ENCODE results near the gene SH3YL1. TPM values are rescaled to one million over a fixed set of nuclear protein-coding genes. Genes with fewer than 3 reads are reported as not detected.

The SH3YL1 gene
- total RNA-seq, 2 donors from 2014 or later, result 16.2 to 40.0 TPM

DNA sequence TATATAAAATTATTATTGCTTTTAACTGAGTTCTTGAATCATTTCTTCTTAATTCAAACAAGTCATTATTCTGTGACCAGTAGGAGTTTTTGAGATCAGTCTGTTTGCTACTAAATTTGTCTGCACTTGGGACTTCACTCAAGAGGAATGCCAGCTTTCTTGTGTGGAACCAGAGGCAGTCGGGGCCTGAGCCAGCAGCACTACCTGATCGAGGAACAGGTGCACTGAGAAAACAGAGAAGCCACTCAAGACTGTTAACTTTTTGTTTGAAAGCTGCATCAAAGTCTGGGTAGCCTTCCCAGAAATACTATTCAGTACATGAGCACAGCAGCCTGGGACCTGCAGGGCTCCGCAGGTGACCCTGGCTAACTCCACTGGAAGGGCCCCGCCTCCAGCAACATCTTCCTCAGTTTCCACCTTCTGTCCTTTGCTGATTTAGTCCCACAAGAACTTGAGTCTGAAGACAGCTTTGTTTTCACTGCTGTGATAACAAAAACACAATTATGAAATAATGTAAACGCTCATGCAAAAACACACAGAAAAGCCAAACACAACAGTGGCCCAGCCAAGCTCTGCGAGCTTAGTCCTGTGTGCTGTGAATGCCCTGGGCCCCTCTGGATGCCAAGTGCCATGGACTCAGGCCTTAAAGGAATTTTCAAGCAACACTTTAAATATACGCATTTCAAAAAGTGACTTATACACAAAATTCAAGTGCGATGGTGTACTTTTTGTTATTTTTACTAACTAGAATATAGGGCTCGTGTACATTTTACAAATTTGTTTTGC lies 62.0 kb downstream of the SH3YL1 start:
- no peak for ATAC-seq (replicated peaks)
- Mint-ChIP-seq H3K4me1 (no peaks in the 10 kb centered on the region), H3K36me3 (ENCODE audit: low read depth) (no peaks in the 10 kb centered on the region), H3K27me3 (peaks cover 6% of the 10 kb centered on the region), H3K27ac (no peak overlapping the region), H3K4me3 (no peak overlapping the region), H3K9me3 (no peaks in the 10 kb centered on the region)

DNA sequence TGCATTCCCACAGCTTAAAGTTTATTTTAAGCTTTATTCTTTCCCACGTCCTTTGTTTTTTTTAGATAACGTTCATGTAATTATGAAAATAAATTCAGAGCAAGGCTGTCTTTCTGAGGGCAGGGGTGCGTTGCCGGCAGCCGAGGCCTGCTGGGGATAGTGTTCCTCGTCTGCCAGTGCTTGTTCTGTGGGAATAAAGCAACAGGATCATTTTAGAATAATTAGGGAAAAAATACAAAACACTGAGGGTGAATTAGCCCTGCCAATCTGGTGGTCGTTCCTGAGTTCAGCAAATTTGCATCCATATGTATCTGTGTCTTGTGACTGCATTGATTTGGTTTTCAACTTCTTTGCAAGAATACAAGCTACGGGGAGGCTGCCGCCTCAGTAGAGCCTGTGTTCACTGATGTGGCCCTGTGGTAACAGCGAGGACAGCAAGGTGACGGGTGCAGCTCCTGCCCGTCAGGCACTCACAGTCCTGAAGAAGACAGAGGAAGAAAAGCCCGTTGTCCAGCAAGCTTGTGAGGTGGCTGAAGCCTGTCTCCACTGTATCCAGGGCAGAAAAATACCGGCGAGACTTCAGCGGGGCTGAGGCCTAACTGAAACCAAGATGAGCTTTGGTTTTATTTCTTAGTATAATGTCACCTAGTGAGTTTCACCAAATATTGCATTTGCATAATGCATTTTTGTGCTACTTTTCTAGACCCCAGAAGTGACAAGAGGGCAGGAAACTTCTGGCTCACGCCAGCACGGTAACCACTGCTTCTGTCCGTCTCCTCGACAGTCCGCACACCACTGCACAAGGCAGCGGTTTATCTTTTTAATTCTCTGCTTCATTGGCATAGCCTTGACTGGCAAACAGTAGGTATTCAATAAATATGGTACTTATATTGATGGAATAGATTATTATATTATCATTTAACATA lies 64.5 kb downstream of the SH3YL1 start:
- peaks cover 6% of the 10 kb centered on the region for H3K27me3 Mint-ChIP-seq
- H3K4me3 Mint-ChIP-seq, result no peak overlapping the region
- no peak overlapping the region for H3K27ac Mint-ChIP-seq
- no peak for ATAC-seq (replicated peaks)
- no peaks in the 10 kb centered on the region for H3K4me1 Mint-ChIP-seq
- H3K36me3 Mint-ChIP-seq (ENCODE audit: low read depth), result no peaks in the 10 kb centered on the region
- H3K9me3 Mint-ChIP-seq, result no peaks in the 10 kb centered on the region

DNA sequence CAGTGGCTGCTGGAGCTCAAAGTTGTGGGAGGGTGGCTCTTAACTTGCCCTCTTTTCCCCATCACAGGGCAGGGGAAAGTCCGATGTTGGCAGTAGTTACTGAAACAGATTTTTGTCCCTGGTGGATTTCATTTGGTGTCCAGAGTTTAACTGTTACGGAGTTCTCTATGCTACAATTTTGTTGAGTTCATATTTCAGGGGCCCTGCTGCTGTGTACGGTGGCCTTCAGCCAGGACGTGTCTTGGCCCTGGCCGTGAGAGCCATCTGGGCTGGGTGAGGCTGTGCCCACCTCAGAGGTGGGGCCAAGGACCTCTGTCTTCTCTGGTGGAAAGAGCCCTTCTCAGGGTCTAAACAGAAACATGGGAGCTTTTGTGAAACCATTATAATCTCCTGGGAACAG lies 67.4 kb downstream of the SH3YL1 start:
- Mint-ChIP-seq H3K9me3 (no peaks in the 10 kb centered on the region), H3K4me1 (no peaks in the 10 kb centered on the region), H3K4me3 (no peak overlapping the region), H3K27ac (no peak overlapping the region), H3K27me3 (no peaks in the 10 kb centered on the region), H3K36me3 (ENCODE audit: low read depth) (no peaks in the 10 kb centered on the region)
- no peak for ATAC-seq (replicated peaks)

DNA sequence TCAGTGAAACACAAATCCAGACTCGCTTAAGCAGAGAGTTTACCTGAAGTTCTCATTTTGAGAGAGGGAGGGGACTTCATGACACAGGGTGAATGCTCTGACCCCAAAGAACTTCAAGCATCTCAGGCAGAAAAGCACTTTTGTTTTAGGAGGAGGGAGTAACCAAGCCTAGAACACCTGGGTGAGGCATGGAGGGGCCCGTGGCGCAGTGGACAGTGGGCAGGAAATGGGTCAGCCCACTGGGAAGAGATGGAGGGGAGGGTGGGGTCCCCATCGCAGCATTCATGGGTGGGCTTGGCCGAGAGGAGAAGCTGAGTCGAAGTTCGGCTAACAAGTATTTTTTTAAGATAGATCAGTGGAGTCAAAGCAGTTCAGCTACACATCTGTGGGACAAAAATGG lies 67.9 kb downstream of the SH3YL1 start:
- Mint-ChIP-seq H3K4me1 (no peaks in the 10 kb centered on the region), H3K27ac (no peak overlapping the region), H3K9me3 (no peaks in the 10 kb centered on the region), H3K36me3 (ENCODE audit: low read depth) (no peaks in the 10 kb centered on the region), H3K27me3 (no peaks in the 10 kb centered on the region), H3K4me3 (no peak overlapping the region)
- ATAC-seq (replicated peaks), result no peak

DNA sequence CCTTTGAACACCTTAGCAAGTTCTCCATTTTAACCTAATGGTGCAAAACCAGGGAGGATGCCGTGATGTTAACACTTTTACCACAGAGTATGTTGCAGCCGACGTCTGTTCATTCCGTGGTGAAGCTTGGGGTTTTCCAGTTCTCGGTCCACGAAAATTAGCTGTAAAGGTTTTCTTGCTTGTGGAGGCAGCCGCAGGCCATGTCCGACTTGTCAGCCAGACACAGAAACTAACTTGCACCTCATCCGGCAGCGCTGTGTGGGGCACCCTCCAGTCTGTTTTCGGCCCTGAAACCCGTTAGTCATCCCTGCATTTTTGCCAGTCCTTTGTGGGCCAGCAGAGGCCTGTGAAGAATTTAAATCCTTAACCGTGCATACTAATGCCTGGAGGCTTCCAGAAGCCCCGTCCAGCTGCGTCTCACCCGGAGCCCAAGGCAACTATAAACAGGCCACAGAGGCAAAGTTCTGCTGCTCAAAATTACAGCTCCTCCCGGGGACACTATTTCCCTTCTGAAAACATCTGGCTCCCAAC lies 70.6 kb downstream of the SH3YL1 start:
- Mint-ChIP-seq H3K27ac (no peak overlapping the region), H3K4me3 (no peak overlapping the region), H3K27me3 (no peaks in the 10 kb centered on the region), H3K4me1 (no peaks in the 10 kb centered on the region), H3K36me3 (ENCODE audit: low read depth) (no peaks in the 10 kb centered on the region), H3K9me3 (peaks cover 3% of the 10 kb centered on the region)
- peak; percentile 28 for ATAC-seq (replicated peaks)

DNA sequence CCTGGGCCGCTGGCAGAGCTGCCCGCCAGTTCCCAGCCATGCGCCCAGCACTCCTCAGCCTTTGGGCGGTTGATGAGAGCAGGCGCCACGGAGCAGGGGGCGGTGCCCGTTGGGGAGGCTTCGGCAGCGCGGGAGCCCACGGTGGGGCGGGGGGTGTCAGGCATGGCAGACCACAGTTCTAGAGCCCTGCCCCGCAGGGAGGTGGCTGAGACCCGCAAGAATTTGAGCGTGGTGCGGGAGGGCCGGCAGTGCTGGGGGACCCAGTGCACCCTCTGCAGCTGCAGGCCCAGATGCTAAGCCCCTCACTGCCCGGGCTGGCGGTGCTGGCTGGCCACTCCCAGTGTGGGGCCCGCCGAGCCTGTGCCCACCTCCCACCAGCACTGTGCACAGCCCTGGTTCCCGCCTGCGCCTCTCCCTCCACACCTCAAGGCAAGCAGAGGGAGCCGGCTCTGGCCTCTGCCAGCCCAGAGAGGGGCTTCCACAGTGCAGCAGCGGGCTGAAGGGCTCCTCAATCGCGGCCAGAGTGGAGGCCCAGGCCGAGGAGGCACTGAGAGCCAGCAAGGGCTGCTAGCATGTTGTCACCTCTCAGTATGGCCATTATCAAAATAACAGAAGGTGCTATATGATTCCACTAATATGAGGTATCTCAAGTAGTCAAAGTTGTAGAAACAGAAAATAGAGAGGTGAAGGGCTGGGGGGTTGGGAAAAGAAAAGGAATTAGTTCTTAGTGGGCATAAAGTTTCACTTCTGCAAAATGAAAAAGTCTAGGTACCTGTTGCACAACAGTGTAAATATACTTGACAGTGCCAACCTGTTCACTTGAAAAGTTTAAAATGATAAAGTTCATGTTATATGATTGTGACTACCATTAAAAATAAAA lies 72.3 kb downstream of the SH3YL1 start:
- Mint-ChIP-seq H3K36me3 (ENCODE audit: low read depth) (no peaks in the 10 kb centered on the region), H3K4me1 (no peaks in the 10 kb centered on the region), H3K4me3 (no peak overlapping the region), H3K9me3 (peaks cover 7% of the 10 kb centered on the region), H3K27ac (no peak overlapping the region), H3K27me3 (peaks cover 3% of the 10 kb centered on the region)
- ATAC-seq (replicated peaks), result no peak

DNA sequence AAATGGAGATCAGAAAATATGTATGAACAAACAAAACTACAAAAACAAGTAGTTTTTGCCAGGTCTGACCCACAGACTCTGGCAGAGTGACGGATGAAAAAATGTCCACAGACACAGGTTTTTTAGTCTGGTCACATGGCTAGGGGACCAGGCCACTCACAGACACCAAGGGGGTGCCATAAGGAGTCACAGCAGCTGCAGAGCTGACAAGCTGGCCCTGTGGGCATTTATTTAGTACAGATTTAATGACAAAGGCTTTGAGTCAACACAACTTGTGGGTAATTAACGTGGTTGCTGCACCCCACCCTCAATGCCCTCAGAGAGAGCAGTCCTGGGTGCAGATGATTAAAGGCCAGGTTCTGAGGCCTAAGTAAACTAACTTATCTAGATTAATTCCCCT lies 76.0 kb downstream of the SH3YL1 start:
- Mint-ChIP-seq H3K36me3 (ENCODE audit: low read depth) (no peaks in the 10 kb centered on the region), H3K27ac (no peak overlapping the region), H3K4me1 (peaks cover 10% of the 10 kb centered on the region), H3K9me3 (peaks cover 7% of the 10 kb centered on the region), H3K27me3 (peaks cover 3% of the 10 kb centered on the region), H3K4me3 (no peak overlapping the region)
- ATAC-seq (replicated peaks), result no peak

DNA sequence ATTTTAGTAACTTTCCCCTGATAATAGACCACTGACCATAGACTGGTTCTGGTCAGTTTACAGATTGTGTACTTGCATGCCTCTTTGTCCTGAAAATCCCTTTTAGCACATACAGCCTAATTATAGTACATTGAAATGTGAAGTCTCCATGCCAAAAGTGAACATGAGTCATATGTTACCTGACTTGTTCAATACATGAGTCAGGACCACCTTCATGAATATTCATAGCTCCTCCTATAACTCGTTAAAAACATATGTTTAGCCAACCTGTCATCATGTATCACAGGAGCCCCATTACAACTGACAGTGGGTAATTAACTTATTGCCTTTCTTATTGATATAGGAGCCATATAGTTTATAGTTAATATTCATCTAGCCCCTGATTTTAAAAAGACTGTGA lies 78.6 kb downstream of the SH3YL1 start:
- peak; percentile 70 for ATAC-seq (replicated peaks)
- H3K4me1 Mint-ChIP-seq, result peaks cover 10% of the 10 kb centered on the region
- H3K27me3 Mint-ChIP-seq, result peaks cover 3% of the 10 kb centered on the region
- no peak overlapping the region for H3K4me3 Mint-ChIP-seq
- H3K27ac Mint-ChIP-seq, result no peak overlapping the region
- no peaks in the 10 kb centered on the region for H3K36me3 Mint-ChIP-seq (ENCODE audit: low read depth)
- peaks cover 10% of the 10 kb centered on the region for H3K9me3 Mint-ChIP-seq

DNA sequence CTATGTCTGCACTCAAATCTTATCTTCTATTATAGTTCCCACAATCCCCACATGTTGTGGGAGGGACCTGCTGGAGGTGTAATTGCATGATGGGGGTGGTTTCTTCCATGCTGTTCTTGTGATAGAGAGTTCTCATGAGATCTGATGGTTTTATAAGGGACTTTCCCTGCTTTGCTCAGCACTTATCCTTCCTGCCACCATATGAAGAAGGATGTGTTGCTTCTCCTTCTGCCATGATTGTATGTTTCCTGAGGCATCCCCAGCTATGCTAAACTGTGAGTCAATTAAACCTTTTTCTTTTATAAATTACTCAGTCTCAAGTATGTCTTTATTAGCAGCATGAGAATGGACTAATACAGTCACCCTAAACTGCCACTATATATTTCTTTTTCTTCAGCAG lies 79.1 kb downstream of the SH3YL1 start:
- Mint-ChIP-seq H3K4me1 (peaks cover 10% of the 10 kb centered on the region), H3K36me3 (ENCODE audit: low read depth) (no peaks in the 10 kb centered on the region)
- peak; percentile 59 for ATAC-seq (replicated peaks)

DNA sequence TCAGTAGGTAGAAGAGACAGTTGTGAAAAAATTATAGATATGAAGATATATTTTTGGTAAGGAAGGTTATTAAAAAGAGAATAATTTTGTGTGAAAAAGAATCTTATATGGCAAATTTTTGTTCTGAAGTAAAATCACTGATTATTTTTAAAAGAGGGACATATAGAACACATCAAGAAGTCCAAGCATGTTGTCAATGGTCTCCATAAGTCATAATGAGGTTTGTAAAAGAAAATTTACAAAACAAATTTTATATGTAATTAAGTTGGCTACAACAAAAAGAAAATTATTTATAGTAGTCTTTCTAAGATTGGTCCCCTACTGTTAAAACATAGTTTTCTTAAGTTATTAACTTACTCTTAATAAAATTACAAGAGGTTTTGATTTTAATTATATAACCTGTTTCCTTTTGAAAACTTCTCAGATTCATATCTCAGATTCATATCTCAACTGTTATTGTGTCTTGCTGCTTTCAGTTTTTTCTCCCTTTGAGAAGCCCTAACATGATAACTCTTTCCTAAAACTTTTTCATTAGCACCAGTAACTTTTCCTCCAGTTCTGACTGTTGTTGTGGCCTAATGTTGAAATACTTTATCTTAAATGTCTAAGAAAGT lies 81.2 kb downstream of the SH3YL1 start:
- Mint-ChIP-seq H3K9me3 (peaks cover 6% of the 10 kb centered on the region), H3K27me3 (peaks cover 2% of the 10 kb centered on the region), H3K4me3 (no peak overlapping the region), H3K36me3 (ENCODE audit: low read depth) (no peaks in the 10 kb centered on the region), H3K27ac (no peak overlapping the region), H3K4me1 (peaks cover 14% of the 10 kb centered on the region)
- no peak for ATAC-seq (replicated peaks)

More for the DNA sequence above, 79.1 kb downstream of the SH3YL1 start:
- peaks cover 10% of the 10 kb centered on the region for H3K9me3 Mint-ChIP-seq
- no peak overlapping the region for H3K27ac Mint-ChIP-seq
- no peak overlapping the region for H3K4me3 Mint-ChIP-seq
- peaks cover 3% of the 10 kb centered on the region for H3K27me3 Mint-ChIP-seq

DNA sequence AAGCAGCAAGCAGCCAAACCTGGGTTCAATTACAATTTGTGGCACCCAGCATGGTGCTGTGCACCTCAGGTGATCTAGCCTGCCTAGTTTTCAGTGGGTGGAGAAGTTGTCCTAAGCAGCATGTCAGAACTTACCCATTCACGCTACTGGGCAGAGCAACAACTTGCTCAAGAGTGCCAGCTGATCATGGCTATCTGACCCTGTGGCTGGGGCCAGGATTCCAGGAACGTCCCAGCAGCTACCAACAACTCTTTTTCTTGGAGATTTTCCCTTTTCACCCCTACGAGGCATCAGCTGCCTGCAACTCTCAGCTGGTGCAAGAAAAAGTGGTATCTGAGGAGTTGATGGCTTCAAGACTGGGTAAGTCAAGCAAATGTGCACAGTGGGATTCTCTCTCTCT lies 83.5 kb downstream of the SH3YL1 start:
- H3K27me3 Mint-ChIP-seq, result no peaks in the 10 kb centered on the region
- H3K36me3 Mint-ChIP-seq (ENCODE audit: low read depth), result no peaks in the 10 kb centered on the region
- no peak for ATAC-seq (replicated peaks)
- no peak overlapping the region for H3K27ac Mint-ChIP-seq
- H3K9me3 Mint-ChIP-seq, result peaks cover 3% of the 10 kb centered on the region
- peaks cover 34% of the 10 kb centered on the region for H3K4me1 Mint-ChIP-seq
- H3K4me3 Mint-ChIP-seq, result no peak overlapping the region

DNA sequence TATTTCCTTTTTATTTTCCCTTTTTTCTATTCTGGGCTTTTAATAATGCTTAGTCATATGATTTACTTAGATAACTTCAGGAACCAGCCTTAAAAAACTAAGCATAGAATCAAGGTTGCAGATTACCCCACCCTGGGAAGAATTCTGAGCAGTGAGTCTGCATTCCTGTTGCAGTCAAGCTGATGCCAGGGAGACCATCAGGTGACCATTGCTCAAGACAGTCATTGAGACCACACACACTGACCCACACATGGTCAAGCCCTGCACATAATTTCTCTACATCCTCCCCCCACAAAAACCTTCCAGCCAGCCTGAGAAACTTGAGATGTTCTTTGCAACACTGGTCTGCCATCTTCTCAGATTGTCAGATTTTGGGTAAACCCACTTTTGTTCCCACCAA lies 83.9 kb downstream of the SH3YL1 start:
- Mint-ChIP-seq H3K36me3 (ENCODE audit: low read depth) (no peaks in the 10 kb centered on the region), H3K27me3 (no peaks in the 10 kb centered on the region), H3K27ac (no peak overlapping the region), H3K9me3 (peaks cover 3% of the 10 kb centered on the region), H3K4me1 (peaks cover 34% of the 10 kb centered on the region), H3K4me3 (no peak overlapping the region)
- ATAC-seq (replicated peaks), result no peak

DNA sequence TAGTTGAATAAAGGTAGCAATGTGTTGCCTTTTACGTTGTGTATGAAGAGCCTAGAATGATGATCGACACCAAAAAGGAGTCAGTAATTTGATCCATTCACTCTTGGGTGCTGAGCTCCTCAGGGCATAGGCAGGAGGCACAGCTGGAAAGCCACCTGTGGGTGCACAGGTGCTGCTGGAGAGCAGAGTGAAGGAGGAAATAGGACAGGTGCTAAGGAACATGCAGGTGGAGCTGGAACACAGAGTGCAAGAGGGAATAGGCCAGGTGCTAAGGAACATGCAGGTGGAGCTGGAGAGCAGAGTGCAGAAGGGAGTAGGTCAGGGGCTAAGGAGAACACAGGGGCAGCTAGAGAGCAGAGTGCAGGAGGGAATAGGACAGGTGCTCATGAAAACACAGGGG lies 86.1 kb downstream of the SH3YL1 start:
- H3K4me3 Mint-ChIP-seq, result no peak overlapping the region
- H3K4me1 Mint-ChIP-seq, result peaks cover 29% of the 10 kb centered on the region
- H3K27me3 Mint-ChIP-seq, result no peaks in the 10 kb centered on the region
- H3K36me3 Mint-ChIP-seq (ENCODE audit: low read depth), result no peaks in the 10 kb centered on the region
- no peak overlapping the region for H3K27ac Mint-ChIP-seq
- peaks cover 3% of the 10 kb centered on the region for H3K9me3 Mint-ChIP-seq
- no peak for ATAC-seq (replicated peaks)

DNA sequence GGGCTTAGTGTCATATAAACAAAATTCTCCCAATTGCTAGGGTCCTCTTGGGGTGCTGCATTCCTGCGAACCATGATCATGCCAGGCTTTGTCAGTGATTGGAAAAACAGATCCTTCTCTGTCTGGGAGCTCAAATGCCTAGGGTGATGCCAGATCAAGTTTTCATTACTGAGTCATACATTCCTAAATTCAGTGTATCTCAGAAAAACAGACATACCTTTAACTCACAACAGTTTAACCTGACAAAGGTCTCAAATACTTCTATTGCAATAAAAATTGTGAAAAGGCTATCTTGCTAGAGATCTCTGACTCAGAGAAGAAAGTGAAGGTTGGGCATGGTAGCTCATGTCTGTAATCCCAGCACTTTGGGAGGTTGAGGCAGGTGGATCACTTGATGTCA lies 86.9 kb downstream of the SH3YL1 start:
- peaks cover 29% of the 10 kb centered on the region for H3K4me1 Mint-ChIP-seq
- H3K27me3 Mint-ChIP-seq, result no peaks in the 10 kb centered on the region
- H3K27ac Mint-ChIP-seq, result no peak overlapping the region
- no peak for ATAC-seq (replicated peaks)
- peaks cover 3% of the 10 kb centered on the region for H3K9me3 Mint-ChIP-seq
- H3K36me3 Mint-ChIP-seq (ENCODE audit: low read depth), result no peaks in the 10 kb centered on the region
- peak overlapping the region; percentile 45 for H3K4me3 Mint-ChIP-seq

Measured in activated T-helper 17 cell treated with anti-CD3 and anti-CD28 coated beads, Interleukin-2, amount 50 U/mL, for 72 hours (primary cell).